ENCODE data around the gene CA5B.
A peak's percentile ranks its signal among the peaks of the same experiment; 100 is the strongest.

The CA5B gene

DNA sequence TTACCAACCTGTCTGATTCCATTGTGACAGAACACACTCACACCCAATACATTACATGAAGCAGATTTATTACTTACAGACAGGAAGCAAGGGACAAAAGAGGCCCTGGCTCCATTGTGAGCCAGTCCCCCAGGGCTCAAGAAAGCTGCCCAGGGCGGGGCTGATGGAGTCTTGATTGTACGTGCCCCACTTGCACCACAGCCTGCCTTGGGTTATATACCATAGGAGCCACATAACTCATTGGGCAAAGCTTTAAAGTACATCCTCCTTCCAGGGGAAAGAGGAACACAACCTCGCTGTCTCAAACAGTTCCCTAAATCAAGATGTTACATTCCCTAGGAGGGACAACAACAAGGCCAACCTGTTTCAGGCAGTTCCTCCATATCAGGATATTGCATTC, 48.8 kb downstream of the CA5B start:
- H3K27ac ChIP-seq (ENCODE audit: low read depth, low read length, poor library complexity, severe bottlenecking), result no peak overlapping the region
- H3K4me3 ChIP-seq (ENCODE audit: low read depth, low read length, poor library complexity, severe bottlenecking), result no peak overlapping the region
- peaks cover 14% of the 10 kb centered on the region for H3K4me1 ChIP-seq (ENCODE audit: insufficient read depth, low read length, severe bottlenecking)
- no peaks in the 10 kb centered on the region for H3K79me2 ChIP-seq (ENCODE audit: insufficient read depth, low read length)
- H3K27me3 ChIP-seq (ENCODE audit: insufficient read depth, low read length), result no peaks in the 10 kb centered on the region
- H3F3A ChIP-seq (ENCODE audit: insufficient read depth, low read length), result no peaks in the 10 kb centered on the region
- no peak overlapping the region for H3K4me2 ChIP-seq (ENCODE audit: low read length)
- no peaks in the 10 kb centered on the region for H3K9me3 ChIP-seq (ENCODE audit: low read length)
- no peaks in the 10 kb centered on the region for H4K20me1 ChIP-seq (ENCODE audit: insufficient read depth, low read length)
- no peaks in the 10 kb centered on the region for H3K9me2 ChIP-seq (ENCODE audit: low read depth, low read length)
- TF ChIP-seq, protein P1, sequence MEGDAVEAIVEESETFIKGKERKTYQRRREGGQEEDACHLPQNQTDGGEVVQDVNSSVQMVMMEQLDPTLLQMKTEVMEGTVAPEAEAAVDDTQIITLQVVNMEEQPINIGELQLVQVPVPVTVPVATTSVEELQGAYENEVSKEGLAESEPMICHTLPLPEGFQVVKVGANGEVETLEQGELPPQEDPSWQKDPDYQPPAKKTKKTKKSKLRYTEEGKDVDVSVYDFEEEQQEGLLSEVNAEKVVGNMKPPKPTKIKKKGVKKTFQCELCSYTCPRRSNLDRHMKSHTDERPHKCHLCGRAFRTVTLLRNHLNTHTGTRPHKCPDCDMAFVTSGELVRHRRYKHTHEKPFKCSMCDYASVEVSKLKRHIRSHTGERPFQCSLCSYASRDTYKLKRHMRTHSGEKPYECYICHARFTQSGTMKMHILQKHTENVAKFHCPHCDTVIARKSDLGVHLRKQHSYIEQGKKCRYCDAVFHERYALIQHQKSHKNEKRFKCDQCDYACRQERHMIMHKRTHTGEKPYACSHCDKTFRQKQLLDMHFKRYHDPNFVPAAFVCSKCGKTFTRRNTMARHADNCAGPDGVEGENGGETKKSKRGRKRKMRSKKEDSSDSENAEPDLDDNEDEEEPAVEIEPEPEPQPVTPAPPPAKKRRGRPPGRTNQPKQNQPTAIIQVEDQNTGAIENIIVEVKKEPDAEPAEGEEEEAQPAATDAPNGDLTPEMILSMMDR (IDR thresholded peaks at IDR 0.05; ENCODE audit: low read length), result no peak
- TF ChIP-seq EZH2 (IDR thresholded peaks at IDR 0.05; ENCODE audit: borderline replicate concordance, low read length), result no peak
- H3K36me3 ChIP-seq (ENCODE audit: insufficient read depth, low read length), result no peaks in the 10 kb centered on the region
- H2AFZ ChIP-seq (ENCODE audit: low read length), result no peak overlapping the region
- H3K9ac ChIP-seq (ENCODE audit: low read length), result no peak overlapping the region

- Histone ChIP-seq H3K9ac (ENCODE audit: low read length) (peak within 1 kb of the TSS; percentile 81), H3K4me3 (ENCODE audit: low read depth, low read length, poor library complexity, severe bottlenecking) (peak within 1 kb of the TSS; percentile 80), H3K4me1 (ENCODE audit: insufficient read depth, low read length, severe bottlenecking) (peaks cover 4% of the 10 kb centered on the region), H3K27me3 (ENCODE audit: insufficient read depth, low read length) (no peaks in the 10 kb centered on the region), H4K20me1 (ENCODE audit: insufficient read depth, low read length) (no peaks in the 10 kb centered on the region), H3K9me2 (ENCODE audit: low read depth, low read length) (no peaks in the 10 kb centered on the region), H3K9me3 (ENCODE audit: low read length) (no peaks in the 10 kb centered on the region), H2AFZ (ENCODE audit: low read length) (no peak within 1 kb of the TSS), H3K79me2 (ENCODE audit: insufficient read depth, low read length) (peaks cover 6% of the 10 kb centered on the region; the same call in 1 of the 2 replicates), H3K4me2 (ENCODE audit: low read length) (peak within 1 kb of the TSS; percentile 96), H3K36me3 (ENCODE audit: insufficient read depth, low read length) (peaks cover 11% of the 10 kb centered on the region; the same call in 1 of the 2 replicates), H3K27ac (ENCODE audit: low read depth, low read length, poor library complexity, severe bottlenecking) (peak within 1 kb of the TSS; percentile 68), H3F3A (ENCODE audit: insufficient read depth, low read length) (no peaks in the 10 kb centered on the region)
- TF ChIP-seq, protein P1 (IDR thresholded peaks at IDR 0.05; ENCODE audit: low read length), result no peak
- no peak for TF ChIP-seq EZH2 (IDR thresholded peaks at IDR 0.05; ENCODE audit: borderline replicate concordance, low read length)
These were observed 52.1 kb downstream of the CA5B start, which contains the start of gene ZRSR2 for GRCh38 chrX:15789979-15790768. TSS of gene ZRSR2 (plus strand) at chrX:15790484. CDS start at chrX:15790496, 12 bp downstream.

GRCh38 chrX:15790769-15791290, 52.8 kb downstream of the CA5B start:
- TF ChIP-seq, protein P1 (IDR thresholded peaks at IDR 0.05; ENCODE audit: low read length), result no peak
- no peak overlapping the region for H2AFZ ChIP-seq (ENCODE audit: low read length)
- H3K9ac ChIP-seq (ENCODE audit: low read length), result peak overlapping the region; percentile 81
- H3K36me3 ChIP-seq (ENCODE audit: insufficient read depth, low read length), result peaks cover 12% of the 10 kb centered on the region; the same call in 1 of the 2 replicates
- H3K4me3 ChIP-seq (ENCODE audit: low read depth, low read length, poor library complexity, severe bottlenecking), result peak overlapping the region; percentile 80
- H3K4me2 ChIP-seq (ENCODE audit: low read length), result peak overlapping the region; percentile 96
- no peaks in the 10 kb centered on the region for H3K9me3 ChIP-seq (ENCODE audit: low read length)
- H4K20me1 ChIP-seq (ENCODE audit: insufficient read depth, low read length), result no peaks in the 10 kb centered on the region
- H3F3A ChIP-seq (ENCODE audit: insufficient read depth, low read length), result no peaks in the 10 kb centered on the region
- H3K27me3 ChIP-seq (ENCODE audit: insufficient read depth, low read length), result no peaks in the 10 kb centered on the region
- H3K4me1 ChIP-seq (ENCODE audit: insufficient read depth, low read length, severe bottlenecking), result peaks cover 4% of the 10 kb centered on the region
- H3K9me2 ChIP-seq (ENCODE audit: low read depth, low read length), result no peaks in the 10 kb centered on the region
- peaks cover 6% of the 10 kb centered on the region; the same call in 1 of the 2 replicates for H3K79me2 ChIP-seq (ENCODE audit: insufficient read depth, low read length)
- H3K27ac ChIP-seq (ENCODE audit: low read depth, low read length, poor library complexity, severe bottlenecking), result peak overlapping the region; percentile 68

Measured in OCI-LY1 (cell line).